Endothelial cell of umbilical vein (primary cell): ENCODE data around the gene WDR86. TPM values are rescaled to one million over a fixed set of nuclear protein-coding genes. Genes with fewer than 3 reads are reported as not detected.

Experiments
- BruUV-seq: library from RNA; stranded (reverse); fragments of 400-500 nt; replicated peaks from 2 replicates; lab custom pipeline; 2021; lab: Mats Ljungman, UMichigan
- CTCF ChIA-PET: fragments of 300-600, 350-600 bp; sonication (Branson Sonifier 250); formaldehyde crosslinking; loops from one replicate; lab custom pipeline; 2021; ENCODE audit warnings: antibody characterized with exemption, inconsistent platforms; lab: Charles Lee
- POLR2A ChIA-PET: fragments of 300-600, 350-600 bp; sonication (Branson Sonifier 250); formaldehyde crosslinking; loops from one replicate; lab custom pipeline; 2021; ENCODE audit warnings: antibody characterized with exemption, inconsistent platforms; lab: Charles Lee
- DNase-seq: peaks from one replicate; pipeline ENCODE4 v3.0.0-alpha.2; 2011; ENCODE audit warnings: low read depth, low spot score
- FAIRE-seq: peaks from 2 replicates; lab custom pipeline; 2011; peaks lifted over from hg19 to GRCh38; lab: Jason Lieb, UNC
- H2AFZ ChIP-seq: 2 replicates; pipeline ENCODE4 v1.6.0; 2012; ENCODE audit warnings: low read depth, low read length, control low read depth, inconsistent platforms
- H3K27ac ChIP-seq: 2 replicates; pipeline ENCODE4 v1.5.1; 2011; ENCODE audit warnings: low read depth, mild to moderate bottlenecking, control low read depth, low read length, moderate library complexity; ENCODE audit not compliant: insufficient read depth
- H3K27me3 ChIP-seq, 2 experiments: 2 replicates each; pipeline versions ENCODE4 v1.6.0 to v1.6.1; 2011; ENCODE audit warnings: low read length in 2 of 2, mixed read lengths in 1 of 2; ENCODE audit not compliant: control insufficient read depth in 2 of 2, insufficient read depth in 2 of 2
- H3K36me3 ChIP-seq, 2 experiments: 2 replicates in 1 of 2; 3 replicates in 1 of 2; pipeline ENCODE4 v1.5.1; 2011; ENCODE audit warnings: low read length in 2 of 2, mild to moderate bottlenecking in 1 of 2, moderate library complexity in 1 of 2; ENCODE audit not compliant: control insufficient read depth in 2 of 2, insufficient read depth in 2 of 2; ENCODE audit errors: extremely low read depth in 1 of 2
- H3K4me1 ChIP-seq: 3 replicates; pipeline ENCODE4 v1.5.1; 2011; ENCODE audit warnings: mild to moderate bottlenecking, low read length; ENCODE audit not compliant: control insufficient read depth, insufficient read depth; ENCODE audit errors: extremely low read depth
- H3K4me2 ChIP-seq: 2 replicates; pipeline ENCODE4 v1.6.1; 2011; ENCODE audit warnings: low read length, control low read depth, mixed read lengths; ENCODE audit not compliant: insufficient read depth
- H3K4me3 ChIP-seq, 3 experiments: fragments of 200-600 bp in 1 of 3; sonication (generic), shearing (Covaris generic) in 1 of 3; replicated peaks in 1 of 3; 2 replicates each; pipeline ENCODE4 v1.5.1; 2011 to 2016; ENCODE audit warnings: control low read depth in 3 of 3, low read length in 3 of 3, mild to moderate bottlenecking in 2 of 3, inconsistent platforms in 1 of 3, low read depth in 1 of 3, moderate library complexity in 1 of 3; ENCODE audit not compliant: insufficient read depth in 1 of 3
- H3K79me2 ChIP-seq: 2 replicates; pipeline ENCODE4 v1.6.0; 2012; ENCODE audit warnings: low read length, inconsistent platforms; ENCODE audit not compliant: control insufficient read depth, insufficient read depth
- H3K9ac ChIP-seq: replicated peaks from 2 replicates; pipeline ENCODE3; 2011; ENCODE audit warnings: low read length, control low read depth; ENCODE audit not compliant: insufficient read depth; ENCODE audit errors: extremely low read depth
- H3K9me1 ChIP-seq: replicated peaks from 3 replicates; pipeline ENCODE4 v1.6.0; 2011; ENCODE audit warnings: mild to moderate bottlenecking, low read length; ENCODE audit not compliant: control insufficient read depth, insufficient read depth; ENCODE audit errors: extremely low read depth
- H3K9me3 ChIP-seq: replicated peaks from 2 replicates; pipeline ENCODE4 v1.5.1; 2012; ENCODE audit warnings: low read length, inconsistent platforms; ENCODE audit not compliant: control insufficient read depth, insufficient read depth
- H4K20me1 ChIP-seq: replicated peaks from 2 replicates; pipeline ENCODE3; 2011; ENCODE audit warnings: mild to moderate bottlenecking, low read length; ENCODE audit not compliant: control insufficient read depth, insufficient read depth; ENCODE audit errors: extremely low read depth
- EZH2 ChIP-seq: IDR thresholded peaks from 2 replicates; pipeline ENCODE4 v1.6.1; 2012; ENCODE audit warnings: borderline replicate concordance, low read depth, mild to moderate bottlenecking, moderate library complexity, low read length, inconsistent platforms; ENCODE audit not compliant: severe bottlenecking
- FOS ChIP-seq: IDR thresholded peaks from 2 replicates; pipeline ENCODE4 v1.6.1; 2011; ENCODE audit warnings: mild to moderate bottlenecking, low read length, moderate library complexity, borderline replicate concordance; ENCODE audit not compliant: insufficient read depth
- GATA2 ChIP-seq: IDR thresholded peaks from 2 replicates; pipeline ENCODE4 v1.7.0; 2011; ENCODE audit warnings: low read depth, mild to moderate bottlenecking, moderate library complexity, mixed read lengths, low read length; ENCODE audit not compliant: insufficient read length, insufficient read depth
- JUN ChIP-seq: IDR thresholded peaks from 2 replicates; pipeline ENCODE4 v1.6.1; 2011; ENCODE audit warnings: borderline replicate concordance, low read depth; ENCODE audit not compliant: insufficient read length, insufficient read depth
- MYC ChIP-seq: IDR thresholded peaks from one replicate; pipeline ENCODE4 v1.6.1; 2011; ENCODE audit warnings: mild to moderate bottlenecking, low read depth, low read length
- POLR2A ChIP-seq: IDR thresholded peaks from 2 replicates; pipeline ENCODE4 v1.6.1; 2012; ENCODE audit warnings: low read depth, mild to moderate bottlenecking, control low read depth, low read length
- POLR2AphosphoS5 ChIP-seq: IDR thresholded peaks from 2 replicates; pipeline ENCODE4 v1.6.1; 2012; ENCODE audit warnings: low read depth, mild to moderate bottlenecking, control low read depth, low read length, moderate library complexity; ENCODE audit not compliant: insufficient read depth
- dilution Hi-C: fragments of 300-500 bp; cut with MboI; formaldehyde crosslinking; loops from one replicate; pipeline ENCODE4 v1.15.0; 2019; ENCODE audit warnings: low sequenced_read_pairs; ENCODE audit not compliant: extremely low pct_ligation_motif_present
- intact Hi-C: fragments of 100-400 bp; cut with micrococcal nuclease; formaldehyde crosslinking; loops from one replicate; pipeline ENCODE4 v1.10.0; 2022
- polyA plus RNA-seq, 4 experiments: library from polyadenylated mRNA; depleted of rRNA in 3 of 4; stranded (reverse) in 3 of 4; unstranded in 1 of 4; fragments of >200 nt; gene quantifications; 2 replicates each; pipeline versions ENCODE4 v1.2.1 to v1.2.3, GENCODE V29; 2011 to 2012; ENCODE audit warnings: missing spikeins in 1 of 4
- total RNA-seq: library from RNA; stranded (reverse); gene quantifications from 2 replicates; pipeline ENCODE4 v1.2.3, GENCODE V29; 2021
- TF ChIP-seq, protein P1 (sequence below), 2 donors: IDR thresholded peaks; 1 replicate in 1 of 2; 2 replicates in 1 of 2; pipeline ENCODE4 v1.5.1; 2011; ENCODE audit warnings: low read length in 2 of 2, mild to moderate bottlenecking in 2 of 2, moderate library complexity in 2 of 2, control low read depth in 1 of 2, inconsistent platforms in 1 of 2, low read depth in 1 of 2; ENCODE audit not compliant: insufficient read depth in 1 of 2; ENCODE audit errors: extremely low read depth in 1 of 2
- TF ChIP-seq, protein P2 (sequence below): IDR thresholded peaks from 2 replicates; pipeline ENCODE4 v1.6.1; 2011; ENCODE audit not compliant: insufficient read depth, insufficient read length

The WDR86 gene
- total and polyA plus RNA-seq, 2 donors (not counting 3 experiments of a cell fraction or from before 2014, with no cell fraction given), result not detected

DNA sequence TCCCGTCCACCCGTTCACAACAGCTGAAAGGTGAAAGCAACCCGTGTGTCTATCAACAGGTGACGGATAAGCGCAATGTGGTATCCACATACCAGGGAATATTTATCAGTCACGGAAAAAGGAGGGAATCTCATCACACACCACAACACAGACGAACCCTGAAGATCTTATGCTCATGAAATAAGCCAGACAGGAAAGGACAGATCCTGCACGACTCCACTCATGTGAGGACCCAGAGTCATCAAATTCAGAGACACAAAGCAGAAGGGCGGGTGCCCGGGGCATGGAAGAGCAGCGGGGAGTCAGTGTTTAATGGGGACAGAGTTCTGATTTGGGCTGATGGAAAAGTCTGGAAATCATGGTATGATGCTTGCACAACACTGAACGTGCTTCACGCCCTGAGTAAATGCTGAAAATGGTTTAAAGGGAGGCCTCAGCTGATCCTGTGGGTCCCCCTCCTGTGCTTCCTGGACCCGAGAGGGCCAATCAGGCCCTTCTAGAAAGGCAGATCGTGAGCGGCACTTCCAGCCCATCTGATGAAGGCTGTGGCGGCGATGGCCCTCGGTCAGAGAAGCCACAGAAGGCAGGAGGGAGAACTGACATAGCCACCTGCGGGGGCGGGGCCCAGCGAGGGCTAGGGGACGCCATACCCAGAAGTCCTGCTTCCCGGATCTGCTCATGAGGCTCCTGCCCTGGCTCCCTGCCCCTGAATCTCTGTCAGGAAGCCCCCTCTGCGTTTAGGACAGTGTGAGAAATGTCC lies 19.1 kb downstream of the WDR86 start:
- Histone ChIP-seq H3K9ac (no peak overlapping the region), H3K4me3 (no peak overlapping the region), H3K4me1 (no peaks in the 10 kb centered on the region), H3K9me3 (no peaks in the 10 kb centered on the region), H4K20me1 (no peaks in the 10 kb centered on the region), H3K36me3 (no peaks in the 10 kb centered on the region), H3K9me1 (no peaks in the 10 kb centered on the region), H3K4me2 (no peak overlapping the region), H2AFZ (no peak overlapping the region), H3K79me2 (no peaks in the 10 kb centered on the region), H3K27ac (no peak overlapping the region), H3K27me3 (no peaks in the 10 kb centered on the region)
- POLR2A ChIA-PET, result no interaction called here
- CTCF ChIA-PET, result interaction anchor here (1.0 kb wide), 1 partner anchor 58 kb away, joined by 4 read pairs; no protein-coding TSS in a partner anchor
- intact Hi-C loops, result no loop called here
- dilution Hi-C loops, result no loop called here
- no peak for FAIRE-seq
- DNase-seq, result no peak
- BruUV-seq, result no TSS peak
- no peak for TF ChIP-seq POLR2AphosphoS5
- TF ChIP-seq GATA2, result no peak
- TF ChIP-seq, protein P1, sequence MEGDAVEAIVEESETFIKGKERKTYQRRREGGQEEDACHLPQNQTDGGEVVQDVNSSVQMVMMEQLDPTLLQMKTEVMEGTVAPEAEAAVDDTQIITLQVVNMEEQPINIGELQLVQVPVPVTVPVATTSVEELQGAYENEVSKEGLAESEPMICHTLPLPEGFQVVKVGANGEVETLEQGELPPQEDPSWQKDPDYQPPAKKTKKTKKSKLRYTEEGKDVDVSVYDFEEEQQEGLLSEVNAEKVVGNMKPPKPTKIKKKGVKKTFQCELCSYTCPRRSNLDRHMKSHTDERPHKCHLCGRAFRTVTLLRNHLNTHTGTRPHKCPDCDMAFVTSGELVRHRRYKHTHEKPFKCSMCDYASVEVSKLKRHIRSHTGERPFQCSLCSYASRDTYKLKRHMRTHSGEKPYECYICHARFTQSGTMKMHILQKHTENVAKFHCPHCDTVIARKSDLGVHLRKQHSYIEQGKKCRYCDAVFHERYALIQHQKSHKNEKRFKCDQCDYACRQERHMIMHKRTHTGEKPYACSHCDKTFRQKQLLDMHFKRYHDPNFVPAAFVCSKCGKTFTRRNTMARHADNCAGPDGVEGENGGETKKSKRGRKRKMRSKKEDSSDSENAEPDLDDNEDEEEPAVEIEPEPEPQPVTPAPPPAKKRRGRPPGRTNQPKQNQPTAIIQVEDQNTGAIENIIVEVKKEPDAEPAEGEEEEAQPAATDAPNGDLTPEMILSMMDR (IDR thresholded peaks at IDR 0.05; ENCODE audit: extremely low read depth in 1 of 2, insufficient read depth in 1 of 2, low read depth in 1 of 2, low read length in 2 of 2), result no peak
- TF ChIP-seq POLR2A, result no peak
- no peak for TF ChIP-seq JUN
- TF ChIP-seq FOS, result no peak
- TF ChIP-seq, protein P2, sequence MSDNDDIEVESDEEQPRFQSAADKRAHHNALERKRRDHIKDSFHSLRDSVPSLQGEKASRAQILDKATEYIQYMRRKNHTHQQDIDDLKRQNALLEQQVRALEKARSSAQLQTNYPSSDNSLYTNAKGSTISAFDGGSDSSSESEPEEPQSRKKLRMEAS, result no peak
- TF ChIP-seq MYC, result no peak
- TF ChIP-seq EZH2, result no peak
